K562 (cell line): Measurements from ENCODE around the gene CPED1. TPM values are rescaled to one million over a fixed set of nuclear protein-coding genes. Genes with fewer than 3 reads are reported as not detected.
A peak's percentile ranks its signal among the peaks of the same experiment; 100 is the strongest.

ENCODE experiments used
- CC2D1A ChIP-seq: fragments of 450-650 bp; IDR thresholded peaks from 2 replicates; pipeline ENCODE4 v1.6.1; 2017; ENCODE audit warnings: mild to moderate bottlenecking
- CXXC5 ChIP-seq: fragments of 250-450 bp; sonication (Bioruptor Pico); IDR thresholded peaks from 2 replicates; pipeline ENCODE4 v1.8.0; 2022; ENCODE audit warnings: inconsistent platforms, mild to moderate bottlenecking, moderate library complexity
- DACH1 ChIP-seq: fragments of 450-650 bp; IDR thresholded peaks from 2 replicates; pipeline ENCODE4 v1.6.1; 2018; ENCODE audit not compliant: partially characterized antibody
- DEAF1 ChIP-seq: fragments of 450-650 bp; formaldehyde crosslinking; IDR thresholded peaks from 2 replicates; pipeline ENCODE4 v1.4.0; 2020; ENCODE audit warnings: mild to moderate bottlenecking, moderate library complexity
- ELF4 ChIP-seq: fragments of 450-650 bp; formaldehyde crosslinking; IDR thresholded peaks from 2 replicates; pipeline ENCODE4 v1.4.0; 2022; ENCODE audit warnings: missing genetic modification characterization
- ERF ChIP-seq: fragments of 450-650 bp; formaldehyde crosslinking; IDR thresholded peaks from 2 replicates; pipeline ENCODE4 v1.4.0; 2020; ENCODE audit warnings: mild to moderate bottlenecking, mixed read lengths
- FOXM1 ChIP-seq, 2 experiments: fragments of 450-650 bp in 1 of 2; sonication (generic) in 1 of 2; formaldehyde crosslinking in 1 of 2; IDR thresholded peaks; 2 replicates each; pipeline versions ENCODE4 v1.6.1 to v1.9.0; 2017 to 2022; ENCODE audit warnings: low read depth in 2 of 2, mild to moderate bottlenecking in 2 of 2, missing genetic modification reagents in 1 of 2, moderate library complexity in 1 of 2
- HDGF ChIP-seq: fragments of 450-650 bp; IDR thresholded peaks from 2 replicates; pipeline ENCODE4 v1.6.1; 2016
- JUNB ChIP-seq: fragments of 450-650 bp; formaldehyde crosslinking; conservative IDR thresholded peaks from 2 replicates; pipeline ENCODE4 v1.4.0; 2020; ENCODE audit warnings: mild to moderate bottlenecking
- KLF1 ChIP-seq: fragments of 450-650 bp; IDR thresholded peaks from 2 replicates; pipeline ENCODE4 v1.6.1; 2016; ENCODE audit warnings: missing genetic modification characterization, missing compliant biosample characterization
- MEIS2 ChIP-seq: fragments of 450-650 bp; IDR thresholded peaks from 2 replicates; pipeline ENCODE4 v1.6.1; 2014; ENCODE audit warnings: mild to moderate bottlenecking; ENCODE audit not compliant: partially characterized antibody
- NEUROD1 ChIP-seq: fragments of 150-350 bp; IDR thresholded peaks from 2 replicates; pipeline ENCODE4 v1.6.1; 2014; ENCODE audit warnings: borderline replicate concordance, low read length, low read depth; ENCODE audit not compliant: partially characterized antibody
- PRMT5 ChIP-seq: sonication (generic); formaldehyde crosslinking; IDR thresholded peaks from 2 replicates; pipeline ENCODE4 v1.5.0; 2020; ENCODE audit warnings: missing genetic modification reagents
- RBBP5 ChIP-seq: fragments of 200-600 bp; sonication (generic); IDR thresholded peaks from 2 replicates; pipeline ENCODE4 v1.6.1; 2012; ENCODE audit warnings: borderline replicate concordance, mild to moderate bottlenecking, low read length, control low read depth, inconsistent platforms; ENCODE audit not compliant: insufficient read depth, poor library complexity, severe bottlenecking
- RHOXF2B ChIP-seq: fragments of 250-450 bp; sonication (Bioruptor Pico); conservative IDR thresholded peaks from 2 replicates; pipeline ENCODE4 v1.5.1; 2021
- SMARCA4 ChIP-seq: fragments of 450-650 bp; IDR thresholded peaks from 2 replicates; pipeline ENCODE4 v1.6.1; 2016
- SMC3 ChIP-seq: conservative IDR thresholded peaks from 2 replicates; pipeline ENCODE4 v1.6.1; 2011; ENCODE audit warnings: low read depth, low read length, improper control_type of control experiment; ENCODE audit not compliant: insufficient read depth
- TARDBP ChIP-seq: fragments of 450-650 bp; IDR thresholded peaks from 2 replicates; pipeline ENCODE4 v1.6.1; 2016
- ZBTB1 ChIP-seq: sonication (generic); formaldehyde crosslinking; IDR thresholded peaks from 2 replicates; pipeline ENCODE4 v1.8.1; 2023; ENCODE audit warnings: missing genetic modification reagents, low read depth, mild to moderate bottlenecking, borderline replicate concordance
- ZFP1 ChIP-seq: fragments of 450-650 bp; formaldehyde crosslinking; IDR thresholded peaks from 2 replicates; pipeline ENCODE4 v1.4.0; 2020; ENCODE audit warnings: mild to moderate bottlenecking, mixed read lengths
- ZNF184 ChIP-seq: sonication (generic); formaldehyde crosslinking; IDR thresholded peaks from 2 replicates; pipeline ENCODE4 v1.5.0; 2020; ENCODE audit warnings: missing genetic modification reagents
- ZNF239 ChIP-seq: fragments of 250-450 bp; sonication (Bioruptor Pico); IDR thresholded peaks from 2 replicates; pipeline ENCODE4 v1.4.0; 2020; ENCODE audit warnings: mild to moderate bottlenecking
- ZNF589 ChIP-seq: fragments of 200-800 bp; sonication (Bioruptor generic); IDR thresholded peaks from 2 replicates; pipeline ENCODE4 v1.6.1; 2016; ENCODE audit warnings: low read depth, missing genetic modification characterization, missing compliant biosample characterization
- polyA plus RNA-seq, 8 experiments: library from polyadenylated mRNA; depleted of rRNA in 4 of 8; stranded (reverse) in 5 of 8; unstranded in 3 of 8; fragments of >200 nt; fragmentation: Nextera tagmentation in 2 of 8; fragmentation: Illumina TruSeq in 1 of 8; extraction: Ambion mirVana in 2 of 8; extraction: Trizol in 1 of 8; gene quantifications; 2 replicates each; pipeline versions ENCODE4 v1.2.1 to v1.2.3, GENCODE V29; 2011 to 2014; ENCODE audit warnings: inconsistent platforms in 1 of 8, missing spikeins in 1 of 8
- total RNA-seq, 7 experiments: library from RNA; depleted of rRNA in 6 of 7; stranded (reverse); fragments of >200 nt in 6 of 7; fragmentation: Illumina TruSeq in 2 of 7; extraction: Trizol in 2 of 7; gene quantifications; 2 replicates each; pipeline versions ENCODE4 v1.2.1 to v1.2.3, GENCODE V29; 2011 to 2021; ENCODE audit warnings: low replicate concordance in 1 of 7
- TF ChIP-seq, protein P1 (sequence below): fragments of 450-650 bp; conservative IDR thresholded peaks from 2 replicates; pipeline ENCODE4 v1.6.1; 2016; ENCODE audit warnings: missing genetic modification characterization, low read depth, mild to moderate bottlenecking, control low read depth, missing compliant biosample characterization
- TF ChIP-seq, protein P2 (sequence below): fragments of 450-650 bp; conservative IDR thresholded peaks from 2 replicates; pipeline ENCODE4 v1.6.1; 2016; ENCODE audit warnings: missing genetic modification characterization, low read depth, mild to moderate bottlenecking, missing compliant biosample characterization, moderate library complexity
- TF ChIP-seq, protein P3 (sequence below): sonication (generic); formaldehyde crosslinking; IDR thresholded peaks from 2 replicates; pipeline ENCODE4 v1.8.1; 2023; ENCODE audit warnings: mild to moderate bottlenecking, missing genetic modification reagents

Gene CPED1
- total and polyA plus RNA-seq, 9 of the 15 experiments (the other 6 are each of a cell fraction or from before 2014, with no cell fraction given), result 195 to 393 (median 290) TPM

DNA sequence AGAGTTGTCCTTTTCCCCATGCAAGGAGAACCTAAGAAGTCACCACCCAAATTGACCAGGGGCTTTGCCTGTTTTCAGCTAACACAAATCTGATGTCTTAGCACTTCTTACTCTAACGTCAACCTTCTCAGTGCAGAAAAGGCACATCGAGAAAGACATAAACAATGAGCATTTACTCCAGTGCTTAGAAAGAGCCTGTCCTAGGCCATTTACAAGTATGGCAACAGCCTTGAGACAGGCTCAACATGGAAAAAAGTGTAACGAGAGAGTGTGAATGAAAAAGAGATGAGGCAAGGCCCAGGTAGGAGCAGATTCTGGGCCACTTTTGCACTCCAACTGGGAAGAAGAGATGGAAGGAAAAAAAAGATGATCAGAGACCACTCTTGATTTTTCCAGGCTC is 54.4 kb downstream of the CPED1 start (continued):
- TF ChIP-seq, protein P1, sequence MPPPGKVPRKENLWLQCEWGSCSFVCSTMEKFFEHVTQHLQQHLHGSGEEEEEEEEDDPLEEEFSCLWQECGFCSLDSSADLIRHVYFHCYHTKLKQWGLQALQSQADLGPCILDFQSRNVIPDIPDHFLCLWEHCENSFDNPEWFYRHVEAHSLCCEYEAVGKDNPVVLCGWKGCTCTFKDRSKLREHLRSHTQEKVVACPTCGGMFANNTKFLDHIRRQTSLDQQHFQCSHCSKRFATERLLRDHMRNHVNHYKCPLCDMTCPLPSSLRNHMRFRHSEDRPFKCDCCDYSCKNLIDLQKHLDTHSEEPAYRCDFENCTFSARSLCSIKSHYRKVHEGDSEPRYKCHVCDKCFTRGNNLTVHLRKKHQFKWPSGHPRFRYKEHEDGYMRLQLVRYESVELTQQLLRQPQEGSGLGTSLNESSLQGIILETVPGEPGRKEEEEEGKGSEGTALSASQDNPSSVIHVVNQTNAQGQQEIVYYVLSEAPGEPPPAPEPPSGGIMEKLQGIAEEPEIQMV, result 0 out of 2 replicates have a peak, but pooled peaks have one; percentile 6
- TF ChIP-seq ELF4 (CRISPR knock-in tag), result peak; percentile 83; the same call in 1 of the 2 replicates
- no peak for TF ChIP-seq PRMT5
- TF ChIP-seq RHOXF2B (CRISPR knock-in tag), result peak; percentile 83; the same call in 1 of the 2 replicates
- peak; percentile 22; the same call in 1 of the 2 replicates for TF ChIP-seq ZFP1 (CRISPR knock-in tag)
- no peak for TF ChIP-seq DACH1
- TF ChIP-seq DEAF1, result no peak
- peak; percentile 10; the same call in 1 of the 2 replicates for TF ChIP-seq SMARCA4
- no peak for TF ChIP-seq MEIS2
- no peak for TF ChIP-seq HDGF
- no peak for TF ChIP-seq ZNF589 (CRISPR knock-in tag)
- no peak for TF ChIP-seq ZNF184
- peak; percentile 84 for TF ChIP-seq ERF (CRISPR knock-in tag)
- TF ChIP-seq ZNF239 (CRISPR knock-in tag), result peak; percentile 31; the same call in 1 of the 2 replicates
- no peak for TF ChIP-seq SMC3
- TF ChIP-seq, protein P2, sequence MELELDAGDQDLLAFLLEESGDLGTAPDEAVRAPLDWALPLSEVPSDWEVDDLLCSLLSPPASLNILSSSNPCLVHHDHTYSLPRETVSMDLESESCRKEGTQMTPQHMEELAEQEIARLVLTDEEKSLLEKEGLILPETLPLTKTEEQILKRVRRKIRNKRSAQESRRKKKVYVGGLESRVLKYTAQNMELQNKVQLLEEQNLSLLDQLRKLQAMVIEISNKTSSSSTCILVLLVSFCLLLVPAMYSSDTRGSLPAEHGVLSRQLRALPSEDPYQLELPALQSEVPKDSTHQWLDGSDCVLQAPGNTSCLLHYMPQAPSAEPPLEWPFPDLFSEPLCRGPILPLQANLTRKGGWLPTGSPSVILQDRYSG (tag), result peak; percentile 74; the same call in 1 of the 2 replicates
- no peak for TF ChIP-seq RBBP5
- no peak for TF ChIP-seq CC2D1A
- TF ChIP-seq, protein P3, sequence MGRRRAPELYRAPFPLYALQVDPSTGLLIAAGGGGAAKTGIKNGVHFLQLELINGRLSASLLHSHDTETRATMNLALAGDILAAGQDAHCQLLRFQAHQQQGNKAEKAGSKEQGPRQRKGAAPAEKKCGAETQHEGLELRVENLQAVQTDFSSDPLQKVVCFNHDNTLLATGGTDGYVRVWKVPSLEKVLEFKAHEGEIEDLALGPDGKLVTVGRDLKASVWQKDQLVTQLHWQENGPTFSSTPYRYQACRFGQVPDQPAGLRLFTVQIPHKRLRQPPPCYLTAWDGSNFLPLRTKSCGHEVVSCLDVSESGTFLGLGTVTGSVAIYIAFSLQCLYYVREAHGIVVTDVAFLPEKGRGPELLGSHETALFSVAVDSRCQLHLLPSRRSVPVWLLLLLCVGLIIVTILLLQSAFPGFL (CRISPR knock-in tag), result no peak
- TF ChIP-seq FOXM1 (IDR thresholded peaks at IDR 0.05; ENCODE audit: low read depth), result no peak
- TF ChIP-seq FOXM1 (CRISPR knock-in tag; IDR thresholded peaks at IDR 0.05; ENCODE audit: low read depth), result no peak
- no peak for TF ChIP-seq NEUROD1
- no peak for TF ChIP-seq KLF1 (tag)
- TF ChIP-seq ZBTB1 (CRISPR knock-in tag), result no peak
- TF ChIP-seq CXXC5 (CRISPR knock-in tag), result peak; percentile 61
- TF ChIP-seq TARDBP, result no peak
- TF ChIP-seq JUNB (CRISPR knock-in tag), result no peak
